Neural cell (in vitro differentiated cells): ENCODE results near the gene SLC25A25. TPM values are rescaled to one million over a fixed set of nuclear protein-coding genes. Genes with fewer than 3 reads are reported as not detected.
A peak's percentile ranks its signal among the peaks of the same experiment; 100 is the strongest.

Experiments used
- H2AFZ ChIP-seq: fragments of 200-600, 300-800 bp; sonication (generic), shearing (Covaris generic); 2 replicates; pipeline ENCODE4 v1.6.0; 2014; ENCODE audit warnings: low read depth, mild to moderate bottlenecking, antibody characterized with exemption, low read length, moderate library complexity
- H3F3A ChIP-seq: fragments of 200-600 bp; shearing (Covaris generic); 2 replicates; pipeline ENCODE4 v1.6.1; 2016; ENCODE audit warnings: mild to moderate bottlenecking, moderate library complexity, mixed read lengths, antibody characterized with exemption, low read length; ENCODE audit not compliant: insufficient read depth, poor library complexity, severe bottlenecking
- H3K27ac ChIP-seq: fragments of 200-600, 300-800 bp; sonication (generic), shearing (Covaris generic); 2 replicates; pipeline ENCODE4 v1.5.1; 2014; ENCODE audit warnings: mild to moderate bottlenecking, low read length, moderate library complexity
- H3K27me3 ChIP-seq: fragments of 300-800, 200-600 bp; sonication (generic), shearing (Covaris generic); 2 replicates; pipeline ENCODE4 v1.6.0; 2014; ENCODE audit warnings: mild to moderate bottlenecking, low read depth, low read length, moderate library complexity; ENCODE audit not compliant: insufficient read depth
- H3K36me3 ChIP-seq: fragments of 300-800, 200-600 bp; sonication (generic), shearing (Covaris generic); 2 replicates; pipeline ENCODE4 v1.5.1; 2014; ENCODE audit warnings: mild to moderate bottlenecking, antibody characterized with exemption, low read length, moderate library complexity; ENCODE audit not compliant: insufficient read depth
- H3K4me2 ChIP-seq: fragments of 300-800, 200-600 bp; sonication (generic), shearing (Covaris generic); 2 replicates; pipeline ENCODE4 v1.6.0; 2014; ENCODE audit warnings: mild to moderate bottlenecking, low read length
- H3K4me3 ChIP-seq: fragments of 300-800, 200-600 bp; sonication (generic), shearing (Covaris generic); 2 replicates; pipeline ENCODE4 v1.5.1; 2014; ENCODE audit warnings: mild to moderate bottlenecking, low read length, moderate library complexity
- H3K79me2 ChIP-seq: fragments of 200-600 bp; shearing (Covaris generic); replicated peaks from 2 replicates; pipeline ENCODE4 v1.6.0; 2014; ENCODE audit warnings: mild to moderate bottlenecking, low read length, moderate library complexity; ENCODE audit not compliant: insufficient read depth
- H3K9ac ChIP-seq: fragments of 300-800, 200-600 bp; sonication (generic), shearing (Covaris generic); 2 replicates; pipeline ENCODE4 v1.6.1; 2016; ENCODE audit warnings: mild to moderate bottlenecking, low read length, mixed read lengths
- H3K9me2 ChIP-seq: fragments of 200-600 bp; shearing (Covaris generic); 2 replicates; pipeline ENCODE4 v1.6.1; 2016; ENCODE audit warnings: mild to moderate bottlenecking, low read length, mixed read lengths; ENCODE audit not compliant: insufficient read depth
- H3K9me3 ChIP-seq: fragments of 200-600, 300-800 bp; sonication (generic), shearing (Covaris generic); 2 replicates; pipeline ENCODE4 v1.6.1; 2016; ENCODE audit warnings: mild to moderate bottlenecking, mixed run types, low read length, moderate library complexity, mixed read lengths
- H4K20me1 ChIP-seq: fragments of 200-600 bp; shearing (Covaris generic); 2 replicates; pipeline ENCODE4 v1.6.1; 2016; ENCODE audit warnings: mild to moderate bottlenecking, mixed run types; ENCODE audit not compliant: insufficient read depth
- EP300 ChIP-seq: fragments of 450-650 bp; conservative IDR thresholded peaks from 2 replicates; pipeline ENCODE4 v1.6.1; 2014; ENCODE audit warnings: antibody characterized with exemption, mild to moderate bottlenecking, moderate library complexity; ENCODE audit not compliant: poor library complexity, severe bottlenecking
- EZH2 ChIP-seq: fragments of 200-600, 300-800 bp; shearing (Covaris generic), sonication (generic); IDR thresholded peaks from 2 replicates; pipeline ENCODE4 v1.6.1; 2014; ENCODE audit warnings: antibody characterized with exemption, low read length, borderline replicate concordance, mild to moderate bottlenecking; ENCODE audit not compliant: insufficient read depth, poor library complexity, severe bottlenecking
- MXI1 ChIP-seq: fragments of 450-650 bp; conservative IDR thresholded peaks from 2 replicates; pipeline ENCODE4 v1.6.1; 2014; ENCODE audit warnings: antibody characterized with exemption, mild to moderate bottlenecking; ENCODE audit not compliant: poor library complexity, severe bottlenecking
- POLR2AphosphoS5 ChIP-seq: IDR thresholded peaks from 2 replicates; pipeline ENCODE4 v1.6.1; 2012
- RAD21 ChIP-seq: fragments of 450-650 bp; conservative IDR thresholded peaks from 2 replicates; pipeline ENCODE4 v1.6.1; 2014; ENCODE audit warnings: antibody characterized with exemption, mild to moderate bottlenecking, moderate library complexity
- SMC3 ChIP-seq: fragments of 450-650 bp; conservative IDR thresholded peaks from 2 replicates; pipeline ENCODE4 v1.6.1; 2014; ENCODE audit warnings: antibody characterized with exemption, mild to moderate bottlenecking, moderate library complexity; ENCODE audit not compliant: poor library complexity
- TAF1 ChIP-seq: IDR thresholded peaks from 2 replicates; pipeline ENCODE4 v1.6.1; 2012; ENCODE audit warnings: low read depth
- polyA plus RNA-seq: library from polyadenylated mRNA; depleted of rRNA; stranded (reverse); fragments of >200 nt; gene quantifications from 2 replicates; pipeline ENCODE4 v1.2.3, GENCODE V29; 2014
- TF ChIP-seq, protein P1 (sequence below): IDR thresholded peaks from 2 replicates; pipeline ENCODE4 v1.6.1; 2012; ENCODE audit warnings: borderline replicate concordance
- TF ChIP-seq, protein P2 (sequence below): fragments of 450-650 bp; IDR thresholded peaks from 2 replicates; pipeline ENCODE4 v1.5.1; 2014; ENCODE audit warnings: antibody characterized with exemption, mild to moderate bottlenecking, moderate library complexity; ENCODE audit not compliant: poor library complexity, severe bottlenecking

SLC25A25 gene
- polyA plus RNA-seq, 1 donor from 2014 or later, result 43.7 TPM

GRCh38 chr9:128066713-128067644 is 1.1 kb upstream of the SLC25A25 start, which contains the start of gene NAIF1:
Gene NAIF1 (minus strand): TSS chr9:128067320. CDS start chr9:128067101, 219 bp downstream.
- Histone ChIP-seq H3K27ac (peak within 1 kb of the TSS; percentile 98), H3K79me2 (peaks cover 11% of the 10 kb centered on the region)

GRCh38 chr9:128068386-128069205 is 564 bp downstream of the SLC25A25 start:
- peak overlapping the region; percentile 96 for H3K4me3 ChIP-seq
- H4K20me1 ChIP-seq, result no peaks in the 10 kb centered on the region
- H3K36me3 ChIP-seq, result no peaks in the 10 kb centered on the region
- H3K9me3 ChIP-seq, result no peaks in the 10 kb centered on the region
- no peaks in the 10 kb centered on the region for H3K27me3 ChIP-seq
- H3K4me2 ChIP-seq, result peak overlapping the region; percentile 65
- H3F3A ChIP-seq, result no peaks in the 10 kb centered on the region
- peak overlapping the region; percentile 66 for H3K27ac ChIP-seq
- H3K9me2 ChIP-seq, result no peaks in the 10 kb centered on the region
- H3K79me2 ChIP-seq, result peaks cover 11% of the 10 kb centered on the region
- no peak overlapping the region for H2AFZ ChIP-seq
- peak overlapping the region; percentile 84 for H3K9ac ChIP-seq
- TF ChIP-seq EP300 (no peak), MXI1 (no peak), TAF1 (no peak), SMC3 (peak; percentile 55), RAD21 (peak; percentile 23)
- TF ChIP-seq, protein P1, sequence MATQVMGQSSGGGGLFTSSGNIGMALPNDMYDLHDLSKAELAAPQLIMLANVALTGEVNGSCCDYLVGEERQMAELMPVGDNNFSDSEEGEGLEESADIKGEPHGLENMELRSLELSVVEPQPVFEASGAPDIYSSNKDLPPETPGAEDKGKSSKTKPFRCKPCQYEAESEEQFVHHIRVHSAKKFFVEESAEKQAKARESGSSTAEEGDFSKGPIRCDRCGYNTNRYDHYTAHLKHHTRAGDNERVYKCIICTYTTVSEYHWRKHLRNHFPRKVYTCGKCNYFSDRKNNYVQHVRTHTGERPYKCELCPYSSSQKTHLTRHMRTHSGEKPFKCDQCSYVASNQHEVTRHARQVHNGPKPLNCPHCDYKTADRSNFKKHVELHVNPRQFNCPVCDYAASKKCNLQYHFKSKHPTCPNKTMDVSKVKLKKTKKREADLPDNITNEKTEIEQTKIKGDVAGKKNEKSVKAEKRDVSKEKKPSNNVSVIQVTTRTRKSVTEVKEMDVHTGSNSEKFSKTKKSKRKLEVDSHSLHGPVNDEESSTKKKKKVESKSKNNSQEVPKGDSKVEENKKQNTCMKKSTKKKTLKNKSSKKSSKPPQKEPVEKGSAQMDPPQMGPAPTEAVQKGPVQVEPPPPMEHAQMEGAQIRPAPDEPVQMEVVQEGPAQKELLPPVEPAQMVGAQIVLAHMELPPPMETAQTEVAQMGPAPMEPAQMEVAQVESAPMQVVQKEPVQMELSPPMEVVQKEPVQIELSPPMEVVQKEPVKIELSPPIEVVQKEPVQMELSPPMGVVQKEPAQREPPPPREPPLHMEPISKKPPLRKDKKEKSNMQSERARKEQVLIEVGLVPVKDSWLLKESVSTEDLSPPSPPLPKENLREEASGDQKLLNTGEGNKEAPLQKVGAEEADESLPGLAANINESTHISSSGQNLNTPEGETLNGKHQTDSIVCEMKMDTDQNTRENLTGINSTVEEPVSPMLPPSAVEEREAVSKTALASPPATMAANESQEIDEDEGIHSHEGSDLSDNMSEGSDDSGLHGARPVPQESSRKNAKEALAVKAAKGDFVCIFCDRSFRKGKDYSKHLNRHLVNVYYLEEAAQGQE, result no peak
- TF ChIP-seq, protein P2, sequence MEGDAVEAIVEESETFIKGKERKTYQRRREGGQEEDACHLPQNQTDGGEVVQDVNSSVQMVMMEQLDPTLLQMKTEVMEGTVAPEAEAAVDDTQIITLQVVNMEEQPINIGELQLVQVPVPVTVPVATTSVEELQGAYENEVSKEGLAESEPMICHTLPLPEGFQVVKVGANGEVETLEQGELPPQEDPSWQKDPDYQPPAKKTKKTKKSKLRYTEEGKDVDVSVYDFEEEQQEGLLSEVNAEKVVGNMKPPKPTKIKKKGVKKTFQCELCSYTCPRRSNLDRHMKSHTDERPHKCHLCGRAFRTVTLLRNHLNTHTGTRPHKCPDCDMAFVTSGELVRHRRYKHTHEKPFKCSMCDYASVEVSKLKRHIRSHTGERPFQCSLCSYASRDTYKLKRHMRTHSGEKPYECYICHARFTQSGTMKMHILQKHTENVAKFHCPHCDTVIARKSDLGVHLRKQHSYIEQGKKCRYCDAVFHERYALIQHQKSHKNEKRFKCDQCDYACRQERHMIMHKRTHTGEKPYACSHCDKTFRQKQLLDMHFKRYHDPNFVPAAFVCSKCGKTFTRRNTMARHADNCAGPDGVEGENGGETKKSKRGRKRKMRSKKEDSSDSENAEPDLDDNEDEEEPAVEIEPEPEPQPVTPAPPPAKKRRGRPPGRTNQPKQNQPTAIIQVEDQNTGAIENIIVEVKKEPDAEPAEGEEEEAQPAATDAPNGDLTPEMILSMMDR, result peak; percentile 35

More at GRCh38 chr9:128066713-128067644, 1.1 kb upstream of the SLC25A25 start, which contains the start of gene NAIF1:
- no peaks in the 10 kb centered on the region for H3K36me3 ChIP-seq
- no peaks in the 10 kb centered on the region for H3K9me3 ChIP-seq
- no peaks in the 10 kb centered on the region for H3K27me3 ChIP-seq
- no peaks in the 10 kb centered on the region for H3F3A ChIP-seq
- H3K9ac ChIP-seq, result peak within 1 kb of the TSS; percentile 85
- no peaks in the 10 kb centered on the region for H3K9me2 ChIP-seq
- no peaks in the 10 kb centered on the region for H4K20me1 ChIP-seq
- peak within 1 kb of the TSS; percentile 84 for H3K4me2 ChIP-seq
- TF ChIP-seq RAD21, result no peak
- TF ChIP-seq SMC3, result no peak
- TF ChIP-seq, protein P1, result no peak
- TF ChIP-seq, protein P2, result peak; percentile 54
- TF ChIP-seq POLR2AphosphoS5, result no peak
- no peak for TF ChIP-seq EZH2
- H2AFZ ChIP-seq, result peak within 1 kb of the TSS; percentile 83
- H3K4me3 ChIP-seq, result peak within 1 kb of the TSS; percentile 96
